NCI-H345 treated with DMSO at 0.1 percent for 48 hours (cell line): ENCODE measurements around the gene ELFN1.

Experiments
- DNase-seq: peaks from one replicate; lab custom pipeline; 2025; ENCODE audit not compliant: unreplicated experiment; lab: John Stamatoyannopoulos, UW

ELFN1 gene

GRCh38 chr7:1693991-1694524 is 24.0 kb downstream of the ELFN1 start:
- DNase-seq, result no peak

- no peak for DNase-seq
These were observed 24.8 kb downstream of the ELFN1 start for GRCh38 chr7:1694611-1695511.

GRCh38 chr7:1695800-1696454 is 25.9 kb downstream of the ELFN1 start:
- no peak for DNase-seq

- DNase-seq, result no peak
These were observed 26.8 kb downstream of the ELFN1 start for GRCh38 chr7:1696671-1697498.

GRCh38 chr7:1697499-1698125 is 27.5 kb downstream of the ELFN1 start:
- no peak for DNase-seq

- no peak for DNase-seq
These were observed 28.1 kb downstream of the ELFN1 start for GRCh38 chr7:1698201-1698600.

GRCh38 chr7:1698951-1699350 is 28.9 kb downstream of the ELFN1 start:
- DNase-seq, result no peak

- DNase-seq, result no peak
These were observed 30.0 kb downstream of the ELFN1 start for GRCh38 chr7:1700086-1700485.

GRCh38 chr7:1700536-1701333 is 30.7 kb downstream of the ELFN1 start:
- no peak for DNase-seq

GRCh38 chr7:1702652-1703051 is 32.6 kb downstream of the ELFN1 start:
- DNase-seq, result no peak

- DNase-seq, result no peak
These were observed 33.4 kb downstream of the ELFN1 start for GRCh38 chr7:1703441-1703840.

GRCh38 chr7:1703871-1704810 is 34.1 kb downstream of the ELFN1 start:
- DNase-seq, result no peak

GRCh38 chr7:1704811-1705738 is 35.0 kb downstream of the ELFN1 start:
- no peak for DNase-seq

- DNase-seq, result no peak
These were observed 35.8 kb downstream of the ELFN1 start for GRCh38 chr7:1705856-1706255.

- DNase-seq, result no peak
These were observed 36.3 kb downstream of the ELFN1 start for GRCh38 chr7:1706381-1706720.

- no peak for DNase-seq
These were observed 36.9 kb downstream of the ELFN1 start for GRCh38 chr7:1706721-1707613.
